Coronary artery (tissue), 2 donors: Measurements from ENCODE around the gene TEX29.

Experiments
- DNase-seq: peaks from one replicate; pipeline ENCODE4 v3.0.0-alpha.2; 2017; ENCODE audit warnings: low spot score
- H3K27ac ChIP-seq, 2 donors: fragments of 200-600 bp; sonication (generic); one replicate each; pipeline ENCODE4 v1.5.1; 2016 to 2019
- H3K4me3 ChIP-seq: fragments of 200-600 bp; sonication (generic); 2 replicates; pipeline ENCODE4 v1.5.1; 2016; ENCODE audit warnings: mild to moderate bottlenecking, moderate library complexity
- TF ChIP-seq, protein P1 (sequence below): fragments of 200-600 bp; sonication (generic); IDR thresholded peaks from one replicate; pipeline ENCODE4 v1.5.1; 2019; ENCODE audit warnings: antibody characterized with exemption

The TEX29 gene

GRCh38 chr13:111314852-111315251, 5.6 kb upstream of the TEX29 start:
- H3K27ac ChIP-seq: no peak overlapping the region
- H3K4me3 ChIP-seq: no peak overlapping the region
- no peak for DNase-seq
- TF ChIP-seq, protein P1, sequence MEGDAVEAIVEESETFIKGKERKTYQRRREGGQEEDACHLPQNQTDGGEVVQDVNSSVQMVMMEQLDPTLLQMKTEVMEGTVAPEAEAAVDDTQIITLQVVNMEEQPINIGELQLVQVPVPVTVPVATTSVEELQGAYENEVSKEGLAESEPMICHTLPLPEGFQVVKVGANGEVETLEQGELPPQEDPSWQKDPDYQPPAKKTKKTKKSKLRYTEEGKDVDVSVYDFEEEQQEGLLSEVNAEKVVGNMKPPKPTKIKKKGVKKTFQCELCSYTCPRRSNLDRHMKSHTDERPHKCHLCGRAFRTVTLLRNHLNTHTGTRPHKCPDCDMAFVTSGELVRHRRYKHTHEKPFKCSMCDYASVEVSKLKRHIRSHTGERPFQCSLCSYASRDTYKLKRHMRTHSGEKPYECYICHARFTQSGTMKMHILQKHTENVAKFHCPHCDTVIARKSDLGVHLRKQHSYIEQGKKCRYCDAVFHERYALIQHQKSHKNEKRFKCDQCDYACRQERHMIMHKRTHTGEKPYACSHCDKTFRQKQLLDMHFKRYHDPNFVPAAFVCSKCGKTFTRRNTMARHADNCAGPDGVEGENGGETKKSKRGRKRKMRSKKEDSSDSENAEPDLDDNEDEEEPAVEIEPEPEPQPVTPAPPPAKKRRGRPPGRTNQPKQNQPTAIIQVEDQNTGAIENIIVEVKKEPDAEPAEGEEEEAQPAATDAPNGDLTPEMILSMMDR: no peak

GRCh38 chr13:111315347-111315995, 5.0 kb upstream of the TEX29 start:
- no peak for DNase-seq

GRCh38 chr13:111316161-111316730, 4.2 kb upstream of the TEX29 start:
- H3K4me3 ChIP-seq: no peak overlapping the region
- H3K27ac ChIP-seq: peak overlapping the region in 1 of 2 donors; percentile 39
- no peak for DNase-seq
- TF ChIP-seq, protein P1: no peak

More at GRCh38 chr13:111315347-111315995, 5.0 kb upstream of the TEX29 start:
- Histone ChIP-seq H3K4me3 (no peak overlapping the region), H3K27ac (no peak overlapping the region)
- TF ChIP-seq, protein P1: no peak

DNA sequence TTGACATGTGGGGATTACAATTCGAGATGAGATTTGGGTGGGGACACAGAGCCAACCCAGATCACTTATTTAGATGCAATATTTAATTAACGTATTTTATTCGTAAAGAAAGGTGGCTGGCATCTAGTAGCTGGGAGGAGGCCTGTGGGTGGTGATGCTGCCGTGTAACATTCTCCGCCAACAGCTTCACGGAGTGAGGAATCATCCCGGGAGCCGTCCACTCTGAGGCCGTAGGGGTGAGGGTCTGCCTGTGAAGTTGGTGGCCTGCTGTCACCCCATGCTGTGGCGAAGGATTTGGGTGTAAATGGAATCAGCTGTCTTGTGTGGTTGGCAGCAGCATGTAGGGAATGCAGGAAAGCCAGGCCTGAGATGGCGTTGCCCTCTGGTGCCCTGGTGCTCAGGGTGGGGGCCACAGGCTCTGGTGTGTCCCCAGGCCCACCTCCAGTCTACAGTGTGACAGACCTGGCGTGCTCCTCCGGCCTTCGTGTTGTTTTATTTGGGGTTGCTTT, 3.3 kb upstream of the TEX29 start:
- H3K27ac ChIP-seq: peak overlapping the region in 1 of 2 donors; percentile 39
- TF ChIP-seq, protein P1: no peak
- H3K4me3 ChIP-seq: no peak overlapping the region
- DNase-seq: no peak

- no peak overlapping the region for H3K27ac ChIP-seq
- TF ChIP-seq, protein P1: no peak
- H3K4me3 ChIP-seq: no peak overlapping the region
- DNase-seq: no peak
These were observed 2.7 kb upstream of the TEX29 start for GRCh38 chr13:111317571-111318345.

GRCh38 chr13:111318386-111318785, 2.1 kb upstream of the TEX29 start:
- no peak overlapping the region for H3K27ac ChIP-seq
- no peak overlapping the region for H3K4me3 ChIP-seq
- no peak for DNase-seq
- TF ChIP-seq, protein P1: no peak
